OCI-LY7 (cell line): ENCODE data around the gene SOWAHA. TPM values are rescaled to one million over a fixed set of nuclear protein-coding genes. Genes with fewer than 3 reads are reported as not detected.

ENCODE experiments used
- BruUV-seq: library from RNA; stranded (reverse); fragments of 400-500 nt; replicated peaks from 2 replicates; lab custom pipeline; 2021; lab: Mats Ljungman, UMichigan
- CTCF ChIA-PET: fragments of 300-600 bp; sonication (Branson Sonifier 250); formaldehyde crosslinking; loops from one replicate; lab custom pipeline; 2022; ENCODE audit warnings: antibody characterized with exemption; ENCODE audit not compliant: unreplicated experiment; lab: Charles Lee
- POLR2A ChIA-PET: fragments of 300-600 bp; sonication (Branson Sonifier 250); formaldehyde crosslinking; loops from one replicate; lab custom pipeline; 2022; ENCODE audit warnings: antibody characterized with exemption; lab: Charles Lee
- DNase-seq: peaks from one replicate; pipeline ENCODE4 v3.0.0-alpha.2; 2015; ENCODE audit warnings: low spot score
- H2AFZ ChIP-seq: fragments of 200-600 bp; sonication (generic), shearing (Covaris generic); 2 replicates; pipeline ENCODE4 v1.6.1; 2014; ENCODE audit warnings: mild to moderate bottlenecking, antibody characterized with exemption, low read length, moderate library complexity
- H3K27ac ChIP-seq: fragments of 200-600 bp; sonication (generic); 2 replicates; pipeline ENCODE4 v1.5.1; 2014; ENCODE audit warnings: mixed run types, low read depth, mild to moderate bottlenecking, moderate library complexity, low read length, inconsistent platforms; ENCODE audit not compliant: poor library complexity, severe bottlenecking
- H3K36me3 ChIP-seq: fragments of 200-600 bp; sonication (generic); 2 replicates; pipeline ENCODE4 v1.6.1; 2014; ENCODE audit warnings: mild to moderate bottlenecking, antibody characterized with exemption, low read length, moderate library complexity, mixed read lengths; ENCODE audit not compliant: insufficient read depth
- H3K4me1 ChIP-seq: fragments of 200-600 bp; sonication (generic); 2 replicates; pipeline ENCODE4 v1.5.1; 2014; ENCODE audit warnings: mild to moderate bottlenecking, low read length; ENCODE audit not compliant: insufficient read depth, poor library complexity, severe bottlenecking
- H3K4me2 ChIP-seq: fragments of 200-600 bp; sonication (generic); 2 replicates; pipeline ENCODE4 v1.6.1; 2014; ENCODE audit warnings: mild to moderate bottlenecking, low read length
- H3K4me3 ChIP-seq: fragments of 200-600 bp; sonication (generic); 2 replicates; pipeline ENCODE4 v1.5.1; 2014; ENCODE audit warnings: mild to moderate bottlenecking, low read depth, low read length; ENCODE audit not compliant: poor library complexity, severe bottlenecking
- H3K79me2 ChIP-seq: fragments of 200-600 bp; sonication (generic); 2 replicates; pipeline ENCODE4 v1.6.1; 2016; ENCODE audit warnings: low read depth, mild to moderate bottlenecking, low read length, moderate library complexity, mixed read lengths; ENCODE audit not compliant: insufficient read depth
- H3K9me2 ChIP-seq: fragments of 200-600 bp; sonication (generic); 2 replicates; pipeline ENCODE4 v1.6.1; 2016; ENCODE audit warnings: mild to moderate bottlenecking, low read length, mixed read lengths; ENCODE audit not compliant: insufficient read depth
- H3K9me3 ChIP-seq: fragments of 200-600 bp; sonication (generic); 2 replicates; pipeline ENCODE4 v1.6.1; 2014; ENCODE audit warnings: mild to moderate bottlenecking, mixed run types, low read length, mixed read lengths
- H4K20me1 ChIP-seq: fragments of 200-600 bp; sonication (generic); 2 replicates; pipeline ENCODE4 v1.6.1; 2014; ENCODE audit warnings: mild to moderate bottlenecking, antibody characterized with exemption, low read length, moderate library complexity, mixed read lengths; ENCODE audit not compliant: insufficient read depth
- CTCF ChIP-seq: fragments of 200-600 bp; sonication (generic); conservative IDR thresholded peaks from 2 replicates; pipeline ENCODE4 v1.5.1; 2014; ENCODE audit warnings: mild to moderate bottlenecking, antibody characterized with exemption, low read length, moderate library complexity, mixed read lengths
- EZH2phosphoT487 ChIP-seq: fragments of 200-600 bp; sonication (generic); IDR thresholded peaks from 2 replicates; pipeline ENCODE4 v1.6.1; 2018; ENCODE audit warnings: low read depth, borderline replicate concordance, mild to moderate bottlenecking, mixed run types, antibody characterized with exemption, low read length, moderate library complexity, mixed read lengths
- intact Hi-C: fragments of 100-400 bp; cut with micrococcal nuclease; formaldehyde crosslinking; loops from one replicate; pipeline ENCODE4 v1.10.0; 2022; ENCODE audit not compliant: unreplicated experiment
- total RNA-seq, 2 experiments: library from RNA; depleted of rRNA in 1 of 2; stranded (reverse); fragments of >200 nt in 1 of 2; shearing (Covaris generic) in 1 of 2; gene quantifications; 2 replicates each; pipeline ENCODE4 v1.2.3, GENCODE V29; 2014 to 2022

SOWAHA gene
- total RNA-seq, 2 experiments from 2014 or later: not detected

- ChIA-PET POLR2A (interaction anchor here (0.6 to 0.9 kb wide), 4 partner anchors 10 to 166 kb away, joined by 3 to 8 read pairs (median 4); no protein-coding TSS in a partner anchor), CTCF (no interaction called here)
- H3K4me2 ChIP-seq: no peak overlapping the region
Observed at GRCh38 chr5:132841305-132841704, 28.2 kb downstream of the SOWAHA start.

GRCh38 chr5:132848270-132848669 is 35.2 kb downstream of the SOWAHA start:
- no peak overlapping the region for H3K27ac ChIP-seq
- H3K79me2 ChIP-seq: no peaks in the 10 kb centered on the region
- intact Hi-C loops: no loop called here
- H3K9me2 ChIP-seq: no peaks in the 10 kb centered on the region
- ChIA-PET CTCF (no interaction called here), POLR2A (interaction anchor here (0.6 to 0.9 kb wide), 3 partner anchors 14 to 120 kb away, joined by 4 to 6 read pairs (median 4); no protein-coding TSS in a partner anchor)
- no peak overlapping the region for H3K4me3 ChIP-seq
- H3K4me2 ChIP-seq: no peak overlapping the region
- no peaks in the 10 kb centered on the region for H3K36me3 ChIP-seq
- no peaks in the 10 kb centered on the region for H4K20me1 ChIP-seq
- no peaks in the 10 kb centered on the region for H3K4me1 ChIP-seq
- no peak overlapping the region for H2AFZ ChIP-seq
- TF ChIP-seq EZH2phosphoT487 (no peak), CTCF (no peak)
- BruUV-seq: no TSS peak
- H3K9me3 ChIP-seq: no peaks in the 10 kb centered on the region
- DNase-seq: no peak

More at GRCh38 chr5:132841305-132841704, 28.2 kb downstream of the SOWAHA start:
- H3K27ac ChIP-seq: no peak overlapping the region
- no peaks in the 10 kb centered on the region for H3K4me1 ChIP-seq
- no peaks in the 10 kb centered on the region for H4K20me1 ChIP-seq
- H3K9me2 ChIP-seq: no peaks in the 10 kb centered on the region
- BruUV-seq: no TSS peak
- intact Hi-C loops: no loop called here
- no peaks in the 10 kb centered on the region for H3K36me3 ChIP-seq
- DNase-seq: no peak
- H3K79me2 ChIP-seq: no peaks in the 10 kb centered on the region
- H3K4me3 ChIP-seq: no peak overlapping the region
- no peak for TF ChIP-seq EZH2phosphoT487
- TF ChIP-seq CTCF: no peak
- no peaks in the 10 kb centered on the region for H3K9me3 ChIP-seq
- no peak overlapping the region for H2AFZ ChIP-seq

GRCh38 chr5:132849347-132849746 is 36.2 kb downstream of the SOWAHA start:
- H3K4me3 ChIP-seq: no peak overlapping the region
- no peaks in the 10 kb centered on the region for H3K36me3 ChIP-seq
- no peak overlapping the region for H3K4me2 ChIP-seq
- no peaks in the 10 kb centered on the region for H4K20me1 ChIP-seq
- DNase-seq: no peak
- no peaks in the 10 kb centered on the region for H3K79me2 ChIP-seq
- ChIA-PET POLR2A (interaction anchor here (0.8 to 1.1 kb wide), 4 partner anchors 9 to 50 kb away, joined by 3 to 5 read pairs (median 4); no protein-coding TSS in a partner anchor), CTCF (no interaction called here)
- TF ChIP-seq EZH2phosphoT487: no peak
- TF ChIP-seq CTCF: no peak
- H3K9me2 ChIP-seq: no peaks in the 10 kb centered on the region
- no peak overlapping the region for H3K27ac ChIP-seq
- BruUV-seq: no TSS peak
- H3K4me1 ChIP-seq: no peaks in the 10 kb centered on the region
- H2AFZ ChIP-seq: no peak overlapping the region
- intact Hi-C loops: no loop called here
- no peaks in the 10 kb centered on the region for H3K9me3 ChIP-seq
